EH (cell line): ENCODE results near the gene ST7.
A peak's percentile ranks its signal among the peaks of the same experiment; 100 is the strongest.
"Not testable (repeated sequence)": the region's sequence is repeated elsewhere in the genome, so short reads cannot be mapped to it uniquely, and the experiment has no call there.

Experiments used
- DNase-seq: peaks from one replicate; pipeline ENCODE4 v3.0.0-alpha.2; 2015; ENCODE audit warnings: low read depth

The ST7 gene, protein sequence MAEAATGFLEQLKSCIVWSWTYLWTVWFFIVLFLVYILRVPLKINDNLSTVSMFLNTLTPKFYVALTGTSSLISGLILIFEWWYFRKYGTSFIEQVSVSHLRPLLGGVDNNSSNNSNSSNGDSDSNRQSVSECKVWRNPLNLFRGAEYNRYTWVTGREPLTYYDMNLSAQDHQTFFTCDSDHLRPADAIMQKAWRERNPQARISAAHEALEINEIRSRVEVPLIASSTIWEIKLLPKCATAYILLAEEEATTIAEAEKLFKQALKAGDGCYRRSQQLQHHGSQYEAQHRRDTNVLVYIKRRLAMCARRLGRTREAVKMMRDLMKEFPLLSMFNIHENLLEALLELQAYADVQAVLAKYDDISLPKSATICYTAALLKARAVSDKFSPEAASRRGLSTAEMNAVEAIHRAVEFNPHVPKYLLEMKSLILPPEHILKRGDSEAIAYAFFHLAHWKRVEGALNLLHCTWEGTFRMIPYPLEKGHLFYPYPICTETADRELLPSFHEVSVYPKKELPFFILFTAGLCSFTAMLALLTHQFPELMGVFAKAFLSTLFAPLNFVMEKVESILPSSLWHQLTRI

DNA sequence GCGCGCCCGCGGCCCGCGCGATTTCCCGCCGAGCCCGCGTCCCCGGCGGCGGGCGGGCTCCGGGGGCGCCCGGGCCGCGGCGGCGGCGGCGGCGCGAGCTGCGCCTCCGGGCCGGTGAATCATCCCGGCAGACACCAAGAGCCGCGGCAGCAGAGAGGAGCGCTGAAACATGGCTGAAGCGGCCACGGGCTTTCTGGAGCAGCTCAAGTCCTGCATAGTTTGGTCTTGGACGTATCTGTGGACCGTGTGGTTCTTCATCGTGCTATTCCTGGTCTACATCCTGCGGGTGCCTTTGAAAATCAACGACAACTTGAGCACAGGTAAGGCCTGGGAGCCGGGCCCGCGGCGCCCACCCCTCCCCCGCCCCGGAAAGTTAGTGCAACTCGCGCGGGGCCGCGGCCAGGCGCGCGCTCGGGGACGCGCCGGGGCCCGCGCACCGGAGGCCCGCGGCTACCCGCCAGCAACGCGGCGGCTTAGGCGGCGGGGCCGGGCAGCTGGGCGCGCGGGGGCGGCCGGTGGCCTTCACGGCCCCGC lies at the start of gene ST7:
Gene ST7 (plus strand): TSS at position 130 of the 534 bp plus-strand sequence. CDS start 40 bp downstream, at position 170.
- DNase-seq = peak; percentile 82

DNA sequence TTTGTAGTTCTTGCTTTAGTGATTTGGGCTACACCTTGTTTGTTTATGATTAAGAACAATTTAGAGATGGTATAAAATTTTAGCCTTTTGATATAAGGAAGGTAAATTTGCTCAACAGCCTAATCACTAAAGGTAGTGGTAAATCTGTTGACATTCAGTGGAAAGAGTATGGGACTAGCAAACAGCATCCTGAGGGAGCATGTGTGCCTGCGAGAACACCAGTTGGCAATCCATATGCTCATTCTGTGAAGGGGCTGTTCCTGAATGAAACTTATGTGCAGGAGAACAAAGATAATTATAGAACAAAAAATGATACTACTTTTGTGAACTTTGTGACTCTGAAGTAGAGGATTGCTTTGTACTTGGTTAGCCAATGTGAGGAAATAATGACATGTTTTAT lies 46.9 kb upstream of the ST7 start:
- DNase-seq = no peak

DNA sequence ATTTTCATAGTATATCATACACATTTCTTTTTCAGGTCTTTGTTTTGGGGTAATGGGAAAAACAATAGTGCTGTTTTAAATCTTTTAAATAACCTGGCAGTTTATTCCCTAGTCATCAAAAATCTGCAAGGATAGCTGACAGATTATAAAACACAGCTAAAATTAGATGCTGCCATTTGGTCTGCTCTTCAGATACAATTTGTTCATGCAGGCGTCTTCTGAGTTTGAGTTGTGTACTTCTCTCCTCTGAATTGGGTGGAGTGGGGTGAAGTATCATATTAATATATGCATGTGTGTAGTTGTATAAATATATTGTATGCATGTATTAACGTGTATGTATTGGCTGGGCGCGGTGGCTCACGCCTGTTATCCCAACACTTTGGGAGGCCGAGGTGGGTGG lies 42.9 kb upstream of the ST7 start:
- no peak for DNase-seq

DNA sequence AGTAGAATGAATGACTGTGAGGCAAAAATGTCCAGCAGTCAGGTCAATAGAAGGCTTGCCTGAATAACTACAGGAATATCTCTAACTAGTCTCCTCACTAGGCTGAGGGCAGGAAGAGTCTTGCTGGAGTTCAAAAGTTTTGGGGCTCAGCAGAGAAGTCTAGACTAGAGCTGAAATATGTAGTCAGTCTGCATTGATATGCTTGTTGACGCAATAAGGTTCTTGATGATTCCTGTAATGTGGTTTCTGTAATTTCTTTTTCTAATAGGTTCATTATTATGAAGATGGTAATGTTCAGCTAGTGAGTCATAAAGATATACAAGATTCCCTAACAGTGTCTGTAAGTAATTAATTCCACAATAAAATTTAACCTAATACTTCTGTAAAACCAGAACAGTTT lies 41.5 kb upstream of the ST7 start:
- peak; percentile 61 for DNase-seq

DNA sequence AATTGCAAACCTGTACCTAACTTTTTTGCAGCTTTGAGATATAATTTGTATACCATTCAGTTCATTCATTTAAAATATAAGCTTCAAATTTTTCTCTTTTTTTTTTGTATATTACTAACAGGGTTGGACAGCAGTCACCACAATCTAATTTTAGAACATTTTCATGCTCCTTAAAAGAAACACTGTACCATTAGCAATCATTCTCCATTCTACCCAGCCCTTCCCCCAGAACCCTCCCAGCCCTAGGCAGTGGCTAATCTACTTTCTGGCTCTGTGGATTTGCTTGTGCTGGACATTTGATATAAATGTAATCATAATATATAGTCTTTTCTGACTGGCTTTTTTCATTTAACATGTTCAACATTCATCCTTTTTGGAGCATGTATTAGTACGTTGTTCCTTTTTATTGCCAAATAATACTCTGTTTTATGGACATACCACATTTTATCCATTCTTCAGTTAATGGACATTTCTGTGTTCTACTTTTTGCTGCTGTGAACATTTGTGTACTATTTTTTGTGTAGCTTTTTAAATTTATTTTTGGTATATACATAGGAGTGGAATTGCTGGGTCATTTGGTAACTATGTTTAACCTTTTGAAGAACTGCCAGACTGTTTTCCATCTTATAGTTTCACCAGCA lies 40.9 kb upstream of the ST7 start:
- peak; percentile 59 for DNase-seq

DNA sequence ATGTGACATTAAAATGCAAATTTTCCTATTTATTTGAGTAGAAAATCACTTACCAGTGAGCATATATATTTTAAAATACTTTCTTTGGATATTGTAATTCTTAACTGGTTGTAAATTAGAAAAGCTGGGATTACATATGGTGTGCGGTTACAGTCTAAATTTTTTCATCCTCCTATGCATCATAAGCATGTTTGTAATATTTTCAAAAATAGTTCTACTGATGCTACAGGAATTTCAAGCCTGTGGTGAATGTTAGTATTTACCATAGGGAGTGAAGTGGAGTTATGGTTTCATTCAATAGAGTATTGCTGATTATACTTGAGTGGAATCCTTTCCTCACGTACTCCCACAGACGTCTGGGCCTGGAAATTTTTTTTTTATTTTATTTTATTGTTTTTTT lies 34.6 kb upstream of the ST7 start:
- DNase-seq = peak; percentile 13

DNA sequence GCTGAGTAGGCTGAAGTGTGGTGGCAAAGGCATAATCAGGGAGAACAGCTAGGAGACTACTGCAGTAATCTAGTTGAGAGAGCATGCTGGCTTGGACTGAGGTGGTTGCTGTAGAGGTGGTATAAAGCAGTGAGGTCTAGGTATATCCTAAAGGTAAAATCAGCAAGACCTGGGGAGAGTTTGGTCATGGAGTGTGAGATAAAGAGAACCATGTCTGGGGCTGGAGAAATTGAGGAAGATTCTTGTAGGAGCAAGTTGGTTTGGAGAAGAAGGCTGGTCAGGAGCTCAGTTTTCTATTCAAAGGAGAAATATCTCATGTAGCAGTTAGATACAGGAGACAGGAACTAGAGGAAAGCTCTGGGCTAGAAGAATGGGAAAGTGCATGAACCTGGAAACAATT lies 32.9 kb upstream of the ST7 start:
- DNase-seq = no peak

DNA sequence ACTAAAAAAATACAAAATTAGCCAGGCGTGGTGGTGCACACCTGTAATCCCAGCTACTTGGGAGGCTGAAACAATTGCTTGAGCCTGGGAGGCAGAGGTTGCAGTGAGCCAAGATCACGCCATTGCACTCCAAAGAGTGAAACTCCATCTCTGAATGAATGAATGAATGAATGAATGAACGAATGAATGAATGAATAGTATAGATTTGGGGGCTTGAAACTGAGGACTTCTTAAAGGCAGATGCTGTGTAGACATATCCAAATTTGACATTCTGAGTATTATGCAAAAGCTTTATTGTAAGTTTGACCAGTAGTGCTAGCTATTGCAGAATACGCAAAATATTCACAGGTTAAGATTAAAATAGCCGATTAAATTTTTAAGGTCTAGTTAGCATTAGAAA lies 30.8 kb upstream of the ST7 start:
- DNase-seq = no peak

DNA sequence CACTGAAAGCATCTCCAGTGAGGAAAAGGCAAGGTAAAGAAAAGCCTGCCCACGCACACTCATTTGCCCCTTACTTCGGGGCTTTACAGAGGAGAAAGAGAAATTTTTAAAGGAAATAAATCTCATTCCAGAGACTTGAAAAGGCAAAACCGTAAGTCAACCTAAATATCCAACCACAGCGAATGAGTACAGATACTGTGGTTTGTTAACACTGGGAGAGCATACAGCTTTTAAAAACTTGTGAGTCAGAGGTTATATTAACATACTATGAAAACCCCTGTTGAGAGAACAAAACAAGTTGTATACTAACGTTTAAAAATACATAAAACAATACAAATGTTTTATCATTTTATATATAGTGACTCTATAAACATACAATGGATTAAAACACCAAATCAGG lies 28.6 kb upstream of the ST7 start:
- DNase-seq = no peak

DNA sequence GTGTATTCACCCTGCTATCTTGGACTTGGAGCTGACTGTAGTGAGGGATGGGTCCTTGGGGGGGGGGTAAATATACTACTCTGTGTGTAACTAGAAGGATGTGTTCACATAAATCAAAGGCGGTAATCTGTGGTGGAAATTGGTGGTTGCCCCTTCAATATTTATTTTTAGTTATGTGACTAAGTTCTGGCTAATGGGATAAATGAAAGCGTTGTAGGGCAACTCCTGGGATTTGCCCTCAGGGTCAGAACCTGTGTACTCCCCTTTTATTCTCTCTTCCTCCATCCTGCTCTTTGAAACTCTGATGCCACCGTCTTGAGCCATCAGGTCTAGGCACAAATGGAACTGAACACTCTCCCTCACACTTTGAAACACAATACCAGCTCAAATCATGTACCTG lies 24.3 kb upstream of the ST7 start:
- no peak for DNase-seq

DNA sequence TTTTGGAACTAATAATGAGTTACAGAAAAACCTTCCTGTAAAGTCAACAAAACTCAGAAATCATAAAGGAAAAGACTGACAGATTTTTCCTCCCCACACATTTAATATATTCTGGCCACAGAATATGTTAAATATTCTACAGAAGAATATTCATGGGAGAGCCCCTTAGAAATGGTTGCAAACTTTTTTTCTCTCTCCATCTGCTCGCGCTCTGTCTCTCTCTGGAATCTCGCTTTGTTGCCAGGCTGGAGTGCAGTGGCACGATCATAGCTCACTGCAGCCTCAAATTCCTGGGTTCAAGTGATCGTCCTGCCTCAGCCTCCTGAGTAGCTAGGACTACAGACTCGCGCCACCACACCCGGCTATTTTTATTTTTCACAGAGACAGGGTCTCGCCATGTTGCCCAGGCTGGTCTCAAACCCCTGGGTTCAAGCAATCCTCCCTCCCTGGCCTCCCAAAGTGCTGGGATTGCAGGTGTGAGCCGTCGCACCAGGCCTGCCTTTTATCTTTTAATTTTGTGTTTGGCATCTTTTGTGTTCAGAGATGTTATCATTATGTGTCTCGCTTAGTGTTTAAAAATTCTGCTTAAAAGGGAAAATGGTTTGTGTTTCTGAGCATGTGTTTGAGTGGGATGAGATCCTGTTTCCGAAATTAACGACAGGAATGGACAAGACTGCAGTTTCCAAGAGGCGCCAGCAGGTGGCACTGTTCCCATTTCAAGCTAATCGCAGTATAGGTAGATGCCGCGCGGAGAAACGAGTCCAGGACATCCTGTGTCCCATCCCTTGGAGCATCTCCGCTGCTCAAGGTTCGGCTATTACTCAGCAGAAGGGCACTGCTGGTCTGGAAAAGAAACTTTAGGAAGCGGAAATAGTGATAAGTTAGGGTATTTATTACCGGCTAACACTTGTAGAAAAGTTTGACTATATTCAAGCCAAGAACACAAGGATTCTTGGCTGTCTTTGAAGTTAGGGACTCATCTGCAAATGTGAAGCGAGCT lies 23.1 kb upstream of the ST7 start:
- peak; percentile 83 for DNase-seq

DNA sequence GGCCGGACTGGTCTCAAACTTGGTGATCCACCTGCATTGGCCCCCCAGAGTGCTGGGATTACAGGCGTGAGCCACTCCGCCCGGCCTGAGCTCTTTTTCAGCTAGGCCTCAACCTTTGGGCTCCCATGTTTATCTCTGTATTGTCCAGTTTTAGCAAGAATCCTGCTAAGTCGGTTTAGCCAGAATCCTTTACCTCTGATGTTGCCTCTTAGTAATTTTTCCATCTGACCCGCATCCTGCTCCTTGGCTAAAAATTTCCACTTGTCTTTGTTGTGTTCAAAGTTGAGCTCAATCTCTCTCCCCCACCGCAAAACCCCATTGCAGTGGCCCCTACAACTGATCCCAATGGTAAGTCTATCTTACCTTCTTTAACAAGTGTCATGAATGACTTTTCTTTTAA lies 20.7 kb upstream of the ST7 start:
- no peak for DNase-seq

DNA sequence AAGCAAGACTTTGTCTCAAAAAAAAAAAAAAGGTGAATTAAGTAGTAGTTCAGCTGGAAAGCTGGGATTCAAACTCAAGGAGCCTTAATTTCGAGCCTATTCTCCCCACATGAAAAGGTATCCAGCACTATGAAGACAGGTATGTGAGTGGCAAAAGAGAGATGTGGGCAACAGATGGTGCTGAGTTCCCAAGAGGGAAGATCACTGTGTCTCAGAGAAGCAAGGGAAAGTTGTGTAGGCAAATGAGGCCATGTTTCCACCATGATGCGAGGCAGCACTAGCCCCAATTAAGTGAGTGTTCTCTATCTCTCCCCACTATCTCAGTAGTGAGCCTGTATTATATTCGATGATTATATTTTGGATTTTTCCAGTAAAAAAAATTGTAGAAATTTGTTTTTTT lies 19.8 kb upstream of the ST7 start:
- DNase-seq = no peak

DNA sequence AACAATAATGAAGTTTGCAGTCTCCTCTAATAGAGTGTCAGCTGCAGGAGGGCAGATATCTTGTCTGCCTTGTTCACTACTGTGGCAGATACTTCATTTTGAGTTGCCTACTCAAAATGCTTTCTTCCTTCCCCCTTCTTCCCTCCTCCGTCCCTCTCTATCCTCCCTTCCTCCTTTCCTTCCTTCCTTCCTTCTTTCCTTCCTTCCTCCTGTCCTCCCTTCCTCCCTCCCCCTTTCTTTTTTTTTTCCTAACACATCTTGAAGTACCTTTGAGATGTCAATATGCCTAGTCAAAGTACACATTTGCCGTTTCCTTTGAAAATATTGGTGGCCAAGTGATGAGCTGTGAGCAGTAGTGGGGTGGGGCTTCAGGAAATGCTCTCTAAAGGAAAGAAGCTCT lies 18.7 kb upstream of the ST7 start:
- no peak for DNase-seq

DNA sequence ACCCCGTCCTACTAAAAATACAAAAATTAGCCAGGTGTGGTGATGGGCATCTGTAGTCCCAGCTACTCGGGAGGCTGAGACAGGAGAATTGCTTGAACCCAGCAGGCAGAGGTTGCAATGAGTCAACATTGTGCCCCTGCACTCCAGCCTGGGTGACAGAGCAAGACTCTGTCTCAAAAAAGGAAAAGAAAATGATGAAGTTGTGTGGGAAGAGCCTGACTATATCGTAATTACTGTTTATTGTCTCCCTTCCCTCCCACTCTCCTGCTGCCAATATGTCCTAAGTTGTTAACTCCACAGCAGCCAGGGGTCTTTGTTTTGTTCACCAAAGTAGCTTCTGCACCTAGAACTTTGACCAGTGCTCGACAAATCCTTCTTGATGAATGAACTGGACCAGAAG lies 16.5 kb upstream of the ST7 start:
- not testable (repeated sequence) for DNase-seq

DNA sequence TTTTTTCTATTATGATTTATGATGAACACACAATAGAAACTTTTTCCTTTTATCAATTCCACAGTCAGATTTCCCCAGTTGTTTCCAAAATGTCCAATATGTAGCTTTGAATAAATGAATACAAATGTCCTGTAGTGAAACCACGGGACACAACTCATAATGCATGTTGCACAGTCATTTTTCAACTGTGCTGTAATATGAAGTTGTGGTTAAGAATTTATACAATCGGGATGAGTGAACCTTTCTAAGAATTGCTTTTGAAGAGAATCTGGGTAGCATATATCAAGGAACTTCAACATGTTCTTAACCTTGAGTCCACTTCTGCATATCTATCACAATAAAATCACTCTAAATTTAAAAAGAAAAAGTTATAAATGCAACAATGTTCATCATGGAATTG lies 14.6 kb upstream of the ST7 start:
- no peak for DNase-seq

DNA sequence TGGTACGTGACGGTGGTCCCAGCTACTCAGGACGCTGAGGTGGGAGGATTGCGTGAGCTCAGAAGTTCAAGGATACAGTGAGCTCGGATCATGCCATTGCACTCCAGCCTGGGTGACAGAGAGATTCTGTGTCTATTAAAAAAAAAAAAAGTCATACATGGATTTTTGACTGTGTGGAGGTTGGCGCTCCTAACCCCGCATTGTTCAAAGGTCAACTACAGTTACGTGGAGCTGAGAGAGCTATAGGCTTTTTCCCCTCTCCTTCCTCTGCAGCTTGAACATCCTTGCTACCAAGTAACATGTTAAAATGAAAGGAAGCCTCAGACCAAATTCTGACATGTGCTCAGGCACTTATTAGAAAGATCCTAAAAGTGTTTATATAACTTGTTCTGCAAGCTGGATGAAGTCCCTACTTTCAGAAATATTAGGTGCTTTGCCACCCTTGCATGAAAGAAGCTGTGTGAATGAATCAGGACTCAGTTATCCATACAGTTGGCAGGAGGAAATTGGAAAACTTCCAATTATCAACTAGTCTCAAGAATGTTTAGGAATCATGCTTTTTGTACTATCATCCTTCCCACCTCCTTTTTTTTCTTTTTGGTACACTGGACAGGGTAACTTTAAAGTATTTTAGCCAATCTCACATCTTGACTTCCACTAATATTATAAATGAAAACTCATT lies 12.5 kb upstream of the ST7 start:
- DNase-seq = no peak

DNA sequence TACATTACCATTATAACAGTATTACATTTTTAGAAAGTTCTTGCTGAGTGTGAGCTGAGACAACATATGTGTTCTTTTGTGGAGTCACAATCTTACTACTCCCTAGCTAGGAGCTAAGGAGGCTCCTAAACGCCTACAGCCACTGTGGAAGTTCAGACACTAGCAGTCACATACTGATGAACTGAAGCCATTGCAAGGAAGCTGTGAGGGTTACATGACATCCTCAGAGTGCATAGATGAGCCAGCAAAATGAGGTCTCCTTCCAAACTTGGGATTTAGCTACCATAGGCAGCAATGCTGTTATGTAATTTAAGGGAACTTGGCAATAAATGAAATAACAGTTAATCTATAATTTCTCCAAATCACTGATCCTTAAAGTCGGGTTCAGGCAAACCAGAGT lies 10.8 kb upstream of the ST7 start:
- no peak for DNase-seq

DNA sequence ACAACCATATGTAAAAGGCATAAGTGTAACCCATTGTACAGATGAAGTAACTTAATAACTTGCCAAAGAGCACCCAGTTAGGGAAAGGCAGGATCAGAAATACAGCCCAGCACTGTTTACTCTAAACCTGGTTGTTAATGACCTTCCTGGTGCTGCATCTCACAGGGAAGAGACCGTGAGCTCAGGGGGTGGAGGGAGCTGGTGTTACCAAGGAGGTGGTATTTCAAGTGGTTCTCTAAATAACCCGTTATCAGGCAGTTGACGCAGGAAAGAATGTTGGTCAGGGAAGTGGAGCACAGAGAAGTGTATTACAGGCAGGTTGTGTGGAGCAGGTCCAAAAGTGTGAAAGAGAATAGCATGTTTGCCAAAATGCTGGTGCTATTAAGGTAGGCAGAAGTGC lies 4.4 kb upstream of the ST7 start:
- no peak for DNase-seq

DNA sequence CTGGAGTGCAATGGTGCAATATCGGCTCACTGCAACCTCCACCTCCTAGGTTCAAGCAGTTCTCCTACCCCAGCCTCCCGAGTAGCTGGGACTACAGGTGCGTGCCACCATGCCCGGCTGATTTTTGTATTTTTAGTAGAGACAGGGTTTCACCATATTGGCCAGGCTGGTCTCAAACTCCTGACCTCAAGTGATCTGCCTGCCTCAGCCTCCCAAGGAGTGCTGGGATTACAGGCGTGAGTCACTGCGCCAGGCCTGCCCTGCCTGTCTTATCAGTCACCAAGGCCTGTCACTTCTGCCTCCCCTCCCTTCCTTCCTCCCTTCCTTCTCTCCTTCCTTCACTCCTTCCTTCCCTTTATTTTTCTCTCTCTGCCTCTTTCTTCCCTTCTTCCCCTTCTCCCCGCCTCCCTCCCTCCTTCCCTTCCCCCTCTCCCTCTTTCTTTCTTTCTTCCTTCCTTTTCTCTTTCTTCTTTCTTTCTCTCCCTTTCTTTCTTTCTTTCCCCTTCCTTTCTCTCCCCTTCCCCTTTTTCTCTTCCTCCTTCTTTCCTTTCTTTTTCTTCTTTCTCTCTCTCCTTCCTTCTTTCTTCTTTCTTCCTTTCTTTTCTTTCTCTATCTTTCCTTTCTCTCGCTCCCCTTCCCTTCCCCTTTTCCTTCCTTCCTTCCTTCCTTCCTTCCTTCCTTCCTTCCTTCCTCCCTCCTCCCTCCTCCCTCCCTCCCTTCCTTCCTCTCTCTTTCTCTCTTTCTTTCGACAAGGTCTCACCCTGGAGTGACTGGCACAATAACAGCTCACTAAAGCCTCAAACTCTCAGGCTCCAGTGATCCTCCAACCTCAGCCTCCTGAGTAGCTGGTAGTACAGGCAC lies 3.1 kb upstream of the ST7 start:
- no peak for DNase-seq
